GM19324 (cell line): ENCODE data around the gene TBX15.
"Not testable (repeated sequence)": the region's sequence is repeated elsewhere in the genome, so short reads cannot be mapped to it uniquely, and the experiment has no call there.

ENCODE experiments used
- ATAC-seq: cut with Tn5 transposase; IDR thresholded peaks from one replicate; pipeline ENCODE4 v1.9.1; 2021; ENCODE audit warnings: mild to moderate bottlenecking, moderate library complexity; ENCODE audit not compliant: unreplicated experiment, low FRiP score

TBX15 gene

GRCh38 chr1:118928739-118929554 is 59.2 kb downstream of the TBX15 start:
- ATAC-seq, result no peak

- ATAC-seq, result no peak
Observed at GRCh38 chr1:118927427-118928187, 60.5 kb downstream of the TBX15 start.

- no peak for ATAC-seq
Observed at GRCh38 chr1:118926261-118926660, 61.9 kb downstream of the TBX15 start.

GRCh38 chr1:118925651-118926050 is 62.5 kb downstream of the TBX15 start:
- ATAC-seq, result no peak

- ATAC-seq, result no peak
Observed at GRCh38 chr1:118923319-118923718, 64.8 kb downstream of the TBX15 start.

GRCh38 chr1:118921994-118922393 is 66.1 kb downstream of the TBX15 start:
- ATAC-seq, result no peak

GRCh38 chr1:118920124-118920717 is 67.9 kb downstream of the TBX15 start:
- ATAC-seq, result no peak

GRCh38 chr1:118918940-118919259 is 69.2 kb downstream of the TBX15 start:
- ATAC-seq, result no peak

GRCh38 chr1:118918230-118918939 is 69.8 kb downstream of the TBX15 start:
- ATAC-seq, result peak; percentile 44

GRCh38 chr1:118916346-118916745 is 71.8 kb downstream of the TBX15 start:
- not testable (repeated sequence) for ATAC-seq

- peak; percentile 33 for ATAC-seq
Observed at GRCh38 chr1:118914379-118915161, 73.6 kb downstream of the TBX15 start.

GRCh38 chr1:118913818-118914217 is 74.3 kb downstream of the TBX15 start:
- ATAC-seq, result no peak

- ATAC-seq, result no peak
Observed at GRCh38 chr1:118912574-118912973, 75.6 kb downstream of the TBX15 start.

- no peak for ATAC-seq
Observed at GRCh38 chr1:118911571-118911970, 76.6 kb downstream of the TBX15 start.

- no peak for ATAC-seq
Observed at GRCh38 chr1:118907466-118907865, 80.7 kb downstream of the TBX15 start.

GRCh38 chr1:118905671-118906070 is 82.5 kb downstream of the TBX15 start:
- ATAC-seq, result no peak

- no peak for ATAC-seq
Observed at GRCh38 chr1:118905196-118905595, 82.9 kb downstream of the TBX15 start.

- no peak for ATAC-seq
Observed at GRCh38 chr1:118902711-118903191, 85.4 kb downstream of the TBX15 start.

GRCh38 chr1:118902299-118902698 is 85.8 kb downstream of the TBX15 start:
- ATAC-seq, result no peak
